Hippocampal formation (tissue), 2 donors: ENCODE results near the gene TRDN.
"Not testable (repeated sequence)": the region's sequence is repeated elsewhere in the genome, so short reads cannot be mapped to it uniquely, and the experiment has no call there.

Source experiments
- DNase-seq, 2 donors: peaks; one replicate each; lab custom pipeline; 2025; lab: John Stamatoyannopoulos, UW

TRDN gene

DNA sequence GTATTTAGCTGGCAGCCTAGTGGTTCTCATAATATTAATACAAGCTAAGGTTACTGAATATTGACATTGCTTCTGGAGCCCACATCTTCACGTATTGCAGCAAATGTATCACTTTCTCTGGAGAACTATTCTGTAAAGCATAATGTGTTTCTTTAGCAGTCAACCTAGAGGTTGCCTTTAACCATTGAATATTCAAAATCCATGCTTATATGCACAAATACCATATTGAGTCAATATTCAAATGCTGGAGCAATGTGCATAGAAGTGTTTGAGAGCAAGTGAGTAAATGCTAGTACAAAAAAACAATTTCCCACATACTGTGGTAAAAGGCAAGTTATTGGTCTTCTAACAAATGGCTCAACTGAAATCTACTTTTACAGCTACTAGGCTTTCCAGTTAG lies 231.8 kb downstream of the TRDN start:
- no peak for DNase-seq

DNA sequence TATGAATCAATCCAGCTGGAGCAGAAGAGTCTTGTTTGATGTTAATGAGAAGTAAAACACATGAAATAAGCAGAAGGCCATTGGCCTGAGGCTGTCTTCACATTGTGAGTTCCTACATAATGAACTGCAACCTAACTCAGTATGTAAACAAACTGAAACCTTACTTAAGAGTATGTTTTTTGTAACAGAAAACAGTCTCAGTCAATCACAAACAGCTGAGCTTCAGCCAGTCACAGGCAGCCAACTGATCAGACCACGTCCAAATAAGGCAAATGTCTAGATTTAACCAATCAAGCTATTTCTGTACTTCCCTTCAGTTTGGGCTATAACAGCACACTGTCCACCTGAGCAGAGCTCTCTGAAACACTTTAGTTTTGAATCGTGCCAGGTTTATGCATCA lies 234.7 kb downstream of the TRDN start:
- DNase-seq: no peak

DNA sequence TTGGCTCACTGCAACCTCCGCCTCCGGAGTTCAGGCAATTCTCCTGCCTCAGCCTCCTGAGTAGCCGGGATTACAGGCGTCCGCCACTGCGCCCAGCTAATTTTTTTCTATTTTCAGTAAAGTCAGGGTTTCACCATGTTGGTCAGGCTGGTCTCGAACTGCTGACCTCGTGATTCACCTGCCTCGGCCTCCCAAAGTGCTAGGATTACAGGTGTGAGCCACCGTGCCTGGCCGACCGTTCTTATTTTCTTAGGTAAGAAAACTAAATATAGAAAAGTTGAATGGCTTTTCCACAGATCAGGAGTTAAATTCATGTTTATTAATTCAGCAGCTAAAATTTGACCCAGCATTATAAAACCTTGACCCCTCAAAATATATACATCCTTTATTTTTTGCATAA lies 238.7 kb downstream of the TRDN start:
- DNase-seq: no peak

DNA sequence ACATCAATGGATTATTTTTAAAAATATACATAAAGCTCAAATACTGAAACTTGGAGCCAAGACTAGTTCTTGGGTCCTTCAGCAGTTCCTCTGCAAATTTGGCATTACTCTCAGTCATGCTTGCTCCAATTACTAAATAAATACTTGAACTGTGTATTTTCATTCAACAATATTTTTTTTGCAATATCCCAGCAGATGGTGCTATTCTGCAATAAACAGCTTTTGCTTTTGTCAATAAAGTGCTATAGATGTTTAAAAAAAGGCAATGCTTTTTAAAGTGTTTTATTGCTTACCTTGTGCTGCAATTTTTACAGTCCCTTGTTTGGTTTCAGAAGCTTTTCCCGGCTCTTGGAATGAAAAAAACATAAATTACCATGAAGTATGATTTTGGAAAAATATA lies 243.4 kb downstream of the TRDN start:
- no peak for DNase-seq

DNA sequence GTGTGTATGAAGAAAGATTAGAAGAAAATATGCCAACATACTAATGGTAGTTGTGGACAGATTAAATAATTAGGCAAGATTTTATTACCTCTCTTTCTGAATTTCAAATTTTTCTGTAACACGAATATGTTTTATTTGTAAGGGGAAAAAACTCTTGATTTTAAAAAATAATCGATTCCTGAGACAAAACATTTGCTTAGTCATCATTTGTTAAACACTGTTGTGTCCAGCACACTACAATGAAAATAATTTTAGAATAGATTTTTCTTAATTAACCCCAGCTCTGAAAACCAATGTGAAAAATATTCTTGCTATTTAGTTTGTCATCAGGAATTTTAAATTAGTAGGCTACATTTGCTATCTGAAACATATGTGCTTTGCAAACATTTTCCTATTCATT lies 253.0 kb downstream of the TRDN start:
- no peak for DNase-seq

DNA sequence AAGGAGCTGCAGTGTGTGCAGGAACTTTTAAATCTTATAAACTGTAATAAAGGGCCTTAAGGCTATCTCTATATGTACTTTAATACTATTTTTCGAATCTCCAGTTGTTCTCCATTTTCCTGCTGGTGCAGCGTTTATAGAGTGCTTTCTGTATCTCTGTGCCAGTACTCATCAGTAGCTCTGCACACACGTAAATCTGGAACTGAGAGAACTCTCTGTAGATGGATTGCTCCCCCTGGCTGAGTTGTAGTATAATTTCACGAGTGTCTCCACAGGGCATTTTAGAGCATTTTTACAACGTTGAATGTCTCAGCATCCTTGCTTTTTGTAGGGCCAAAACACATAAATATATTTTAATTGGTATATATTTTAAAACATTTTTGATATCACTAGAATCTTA lies 256.5 kb downstream of the TRDN start:
- DNase-seq: peak in 1 of 2 donors; percentile 77

DNA sequence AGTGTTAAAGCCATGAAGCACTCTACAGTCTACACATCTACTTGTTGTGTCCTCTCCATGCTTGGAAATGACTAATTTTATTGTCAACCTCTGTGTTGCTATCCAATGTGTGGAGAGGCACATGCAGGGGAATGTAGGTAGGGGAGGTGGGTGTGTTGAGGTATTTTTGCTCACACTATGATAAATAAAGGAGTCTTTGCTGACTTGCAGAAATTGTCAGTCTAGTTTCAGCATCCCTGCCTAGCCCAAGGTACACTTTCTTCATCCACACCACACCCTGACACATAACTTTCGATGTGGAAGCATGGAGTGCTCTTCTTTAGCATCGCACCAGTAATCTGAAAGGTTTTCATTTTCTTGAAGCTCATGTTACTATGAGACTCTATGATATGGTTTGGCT lies 264.0 kb downstream of the TRDN start:
- no peak for DNase-seq

DNA sequence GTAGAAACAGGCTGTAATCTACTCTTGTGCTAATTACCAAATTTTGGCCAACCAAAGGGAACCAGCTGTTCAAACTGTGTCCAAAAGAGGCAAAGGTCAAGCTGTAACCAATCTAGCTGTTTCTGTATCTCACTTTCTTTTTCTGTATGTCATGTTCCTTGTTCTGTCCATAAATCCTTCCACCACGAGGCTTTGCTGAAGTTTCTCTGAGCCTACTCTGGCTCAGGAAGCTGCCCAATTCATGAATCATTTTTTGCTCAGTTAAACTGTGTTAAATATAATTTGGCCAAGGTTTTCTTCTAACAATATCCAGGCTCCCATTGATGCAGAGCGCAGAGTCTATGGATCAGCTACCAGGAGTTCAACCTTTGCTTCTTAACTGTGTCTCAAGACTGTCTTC lies 272.8 kb downstream of the TRDN start:
- DNase-seq: no peak

DNA sequence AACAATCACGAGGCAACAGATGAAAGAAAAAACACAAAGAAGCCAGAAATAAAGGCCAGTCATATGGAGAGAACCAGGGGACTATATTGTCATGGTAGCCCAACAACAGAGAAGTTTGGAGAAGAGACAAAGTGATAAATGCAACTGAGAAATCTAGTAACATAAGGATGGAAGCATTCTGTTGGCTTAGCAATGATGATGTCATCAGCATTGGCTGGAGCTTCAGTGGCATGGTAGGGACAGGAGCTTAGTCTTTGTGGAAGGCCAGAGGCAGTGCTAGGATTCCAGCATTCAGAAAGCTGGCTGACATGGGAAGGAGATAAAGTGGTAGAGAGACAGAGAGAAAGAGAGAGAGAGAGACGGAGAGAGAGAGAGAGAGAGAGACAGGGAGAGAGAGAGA lies 276.4 kb downstream of the TRDN start:
- no peak for DNase-seq

DNA sequence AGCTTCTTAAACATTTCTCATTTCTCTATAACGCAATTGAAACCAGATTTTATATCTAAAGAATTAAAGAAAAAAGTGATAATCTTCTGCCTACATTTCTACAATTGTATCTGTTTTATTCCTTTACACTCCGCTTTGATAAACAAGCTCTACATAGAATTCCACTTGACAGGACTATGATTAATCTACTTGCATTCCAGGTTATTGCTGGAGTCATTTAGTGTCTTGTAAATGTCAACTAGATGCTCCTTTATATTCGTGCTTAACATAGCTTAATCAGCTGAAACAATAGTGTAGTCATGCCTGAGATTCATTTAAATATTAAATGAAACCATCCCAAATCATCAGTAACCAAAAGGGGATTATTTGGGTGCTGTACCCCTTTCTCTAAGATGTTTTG lies 284.0 kb downstream of the TRDN start:
- DNase-seq: no peak

DNA sequence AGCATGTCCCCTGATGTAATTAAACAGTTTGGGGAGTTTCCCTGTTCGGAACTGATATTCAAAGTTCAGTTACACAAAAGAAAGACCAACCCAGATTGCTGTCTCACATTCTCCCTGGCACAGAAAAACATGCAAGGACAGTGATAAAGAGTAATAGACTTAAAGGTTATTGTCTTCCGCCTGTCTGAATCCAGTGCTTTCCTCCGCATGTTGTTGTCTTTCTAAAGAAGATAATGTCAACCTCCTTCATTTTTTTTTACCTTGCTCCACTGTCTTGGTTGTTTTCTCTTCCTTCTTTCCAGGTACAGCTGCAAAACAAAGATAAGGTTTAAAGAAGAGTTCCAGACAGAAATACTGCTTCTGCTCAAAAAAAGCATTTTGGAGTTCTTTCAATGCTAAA lies 284.5 kb downstream of the TRDN start:
- no peak for DNase-seq

DNA sequence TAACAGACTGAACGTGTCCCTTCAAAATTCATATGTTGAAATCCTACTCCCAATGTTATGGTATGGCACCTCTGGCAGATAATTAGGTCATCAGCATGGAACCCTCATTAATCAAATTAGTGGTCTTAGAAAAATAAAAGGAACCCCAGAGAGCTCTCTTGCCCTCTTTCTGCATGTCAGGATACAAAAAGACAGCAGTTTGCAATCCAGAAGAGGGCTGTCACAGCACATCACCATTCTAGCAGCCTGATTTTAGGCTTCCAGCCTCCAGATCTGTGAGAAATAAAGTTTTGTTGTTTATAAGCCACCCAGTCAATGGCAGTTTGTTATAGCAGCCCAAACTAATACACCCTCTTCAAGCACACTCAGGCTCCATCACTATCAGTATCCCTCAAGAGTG lies 292.9 kb downstream of the TRDN start:
- DNase-seq: no peak

DNA sequence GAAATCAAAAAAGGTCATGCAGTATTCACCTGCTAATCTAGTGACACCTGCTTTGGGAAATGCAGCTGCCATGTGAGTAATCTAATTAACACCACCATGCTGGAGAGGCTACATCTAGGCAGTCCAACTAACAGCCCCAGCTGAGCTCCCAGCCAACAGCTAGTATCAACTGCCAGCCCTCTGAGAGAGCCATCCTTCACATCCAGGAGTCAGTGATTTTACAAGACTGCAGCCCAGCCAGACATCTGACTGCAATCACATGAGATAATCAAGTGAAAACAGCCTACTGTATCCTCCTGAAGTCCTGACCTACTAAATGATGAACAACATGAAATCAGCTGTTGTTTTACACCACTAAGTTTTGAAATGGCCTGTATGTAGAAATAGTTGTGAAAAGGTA lies 298.4 kb downstream of the TRDN start:
- DNase-seq: no peak

DNA sequence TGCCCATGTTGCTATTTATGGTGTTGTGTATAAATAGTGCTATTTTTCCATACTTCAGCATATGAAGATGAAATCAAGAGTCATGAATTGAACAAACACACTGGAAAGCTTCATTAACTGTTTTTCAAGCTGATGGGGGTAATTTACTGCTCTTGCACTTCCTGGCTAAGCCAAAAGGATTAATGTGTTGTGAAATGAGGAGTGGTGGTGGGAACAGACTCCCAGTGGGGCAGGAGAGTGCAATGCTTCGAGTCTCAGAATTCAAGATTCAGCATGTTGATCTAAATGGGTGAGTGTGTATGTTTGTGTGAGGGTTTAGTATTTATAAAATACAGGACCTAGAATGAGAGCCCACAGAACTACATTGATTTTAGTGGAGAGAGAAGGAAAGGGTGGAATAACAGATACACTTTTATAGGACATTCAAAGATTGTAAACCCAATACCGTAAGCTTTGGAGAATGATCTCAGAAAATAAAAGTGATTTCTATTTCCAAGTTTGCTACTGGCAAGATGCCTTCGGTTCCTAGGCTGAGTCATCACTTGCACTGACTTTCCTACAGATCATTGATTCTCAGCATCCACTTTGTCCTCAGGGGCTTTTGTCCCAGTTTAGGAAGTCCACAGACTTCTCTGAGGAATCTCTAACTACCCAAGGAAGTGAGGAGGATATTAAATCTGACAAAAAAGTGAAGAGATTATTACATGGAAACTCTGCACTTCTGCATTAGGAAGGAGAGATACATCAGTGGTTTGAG lies 303.6 kb downstream of the TRDN start:
- no peak for DNase-seq

DNA sequence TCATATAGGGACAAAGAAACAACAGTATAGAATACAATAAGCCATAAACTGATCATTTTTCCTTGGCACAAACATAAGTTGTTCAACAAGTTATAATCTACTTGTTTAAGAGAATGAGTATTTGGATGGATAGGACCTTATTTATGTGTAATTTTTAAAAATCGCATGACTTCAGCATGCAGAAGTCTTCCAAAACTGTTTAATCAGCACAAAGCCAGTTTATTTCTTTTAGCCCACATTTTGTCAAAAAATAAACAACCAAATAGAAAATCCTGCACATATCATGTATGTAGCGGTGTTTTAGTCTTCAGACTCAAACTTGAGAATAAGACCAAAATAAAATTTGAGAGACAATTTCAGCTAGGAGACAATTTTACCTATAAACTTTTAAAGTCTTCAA lies 304.7 kb downstream of the TRDN start:
- DNase-seq: no peak

DNA sequence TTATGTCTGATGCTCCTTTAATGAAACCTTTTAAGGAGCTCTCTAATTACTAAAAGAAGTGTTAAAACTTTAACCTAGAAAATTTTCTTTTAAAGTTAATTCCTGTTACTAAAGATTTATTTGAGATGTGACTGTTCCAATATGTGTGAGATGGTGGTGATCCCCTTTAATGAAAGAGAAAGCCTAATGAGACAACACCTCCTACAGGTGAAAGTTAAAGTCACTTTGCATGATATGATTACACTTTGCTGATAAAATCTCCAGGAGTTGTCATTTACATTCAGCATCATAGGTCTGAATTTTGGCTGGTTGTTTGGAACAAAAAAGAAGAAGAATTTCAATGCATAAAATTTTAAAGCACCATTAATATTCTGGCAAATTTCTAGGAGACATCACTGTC lies 307.4 kb downstream of the TRDN start:
- DNase-seq: no peak

DNA sequence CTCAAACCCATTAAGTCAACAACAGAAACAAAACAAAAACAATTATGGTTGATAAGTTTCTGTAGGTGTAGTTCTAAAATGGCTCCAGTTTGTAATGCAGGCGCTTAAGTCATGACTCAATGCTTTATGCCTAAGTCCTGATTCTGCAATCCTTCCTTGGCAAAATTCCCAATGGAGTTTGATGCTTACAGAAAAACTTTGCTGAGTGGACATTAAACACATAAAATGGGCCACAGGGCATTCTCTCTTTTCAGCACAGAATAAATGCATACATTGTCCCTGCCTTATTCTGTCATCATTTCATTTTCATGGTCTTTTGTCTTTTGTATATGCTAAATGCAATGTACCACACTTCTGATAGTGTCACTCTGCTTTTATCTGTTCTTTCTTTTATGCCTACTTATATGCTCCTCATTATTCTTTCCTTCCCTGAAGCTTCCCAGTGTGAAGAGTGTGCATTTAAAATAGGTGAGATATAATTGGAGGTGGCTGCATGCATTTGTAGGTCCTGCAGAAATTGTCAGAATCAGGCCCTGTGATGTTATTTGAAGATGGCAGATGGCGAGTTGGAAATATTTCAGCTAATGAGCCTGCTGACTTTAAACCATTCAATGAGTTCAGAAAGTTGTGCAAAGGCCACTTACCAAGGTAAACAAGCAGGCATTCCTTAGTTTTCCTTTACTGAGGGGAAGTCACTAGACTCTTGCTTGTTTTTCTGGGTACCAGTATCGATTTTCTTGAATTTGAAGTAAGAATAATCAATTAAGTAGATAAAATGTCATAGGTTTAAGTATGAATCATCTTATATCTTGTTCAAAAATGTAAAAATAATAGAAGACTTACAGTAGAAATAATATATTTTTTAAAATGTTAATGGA lies 313.1 kb downstream of the TRDN start:
- no peak for DNase-seq

DNA sequence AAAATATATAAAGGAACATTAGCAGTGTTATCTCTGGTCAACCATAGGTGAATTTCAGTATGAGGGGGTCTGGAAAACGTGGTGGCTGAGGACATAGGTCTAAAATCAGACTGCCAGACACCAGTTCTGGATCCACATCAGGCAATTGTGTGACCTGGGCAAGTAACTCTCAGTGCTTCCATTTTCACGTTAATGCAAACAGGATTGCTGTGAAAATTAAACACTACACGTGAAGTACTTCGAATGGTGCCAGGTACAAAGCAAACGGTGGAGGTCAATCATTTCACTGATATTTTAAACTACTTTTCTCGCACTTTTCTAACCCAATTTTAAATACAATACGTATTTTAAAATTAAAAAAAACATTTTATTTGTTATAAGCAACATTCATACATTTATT lies 315.7 kb downstream of the TRDN start:
- no peak for DNase-seq

DNA sequence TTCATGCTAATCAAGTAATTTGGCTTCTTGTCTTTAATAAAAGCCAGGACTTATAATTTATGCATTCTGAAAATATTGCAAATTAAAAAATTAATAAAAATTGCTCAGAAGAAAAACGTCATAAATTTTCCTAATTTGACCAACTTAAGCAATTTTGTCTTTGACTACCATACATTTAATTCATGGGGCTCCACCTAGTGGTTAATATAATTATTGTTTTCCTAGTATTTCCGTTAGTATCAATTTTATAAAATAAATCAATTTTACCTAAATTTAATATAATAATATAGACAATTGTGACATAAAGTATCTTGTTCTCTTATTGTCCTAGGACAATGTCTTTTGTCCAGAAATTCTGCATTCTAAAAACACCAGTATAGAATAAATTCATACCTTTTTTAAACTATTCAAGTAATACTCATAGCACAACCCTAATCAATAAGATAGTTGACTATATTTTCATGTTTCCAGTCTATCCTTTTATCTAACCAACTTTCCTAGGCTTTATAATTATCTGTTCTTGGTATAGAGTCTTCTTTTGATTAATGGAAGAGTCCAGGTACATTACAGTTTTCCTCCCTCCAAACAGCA lies 319.9 kb downstream of the TRDN start:
- peak in 1 of 2 donors; percentile 41 for DNase-seq

DNA sequence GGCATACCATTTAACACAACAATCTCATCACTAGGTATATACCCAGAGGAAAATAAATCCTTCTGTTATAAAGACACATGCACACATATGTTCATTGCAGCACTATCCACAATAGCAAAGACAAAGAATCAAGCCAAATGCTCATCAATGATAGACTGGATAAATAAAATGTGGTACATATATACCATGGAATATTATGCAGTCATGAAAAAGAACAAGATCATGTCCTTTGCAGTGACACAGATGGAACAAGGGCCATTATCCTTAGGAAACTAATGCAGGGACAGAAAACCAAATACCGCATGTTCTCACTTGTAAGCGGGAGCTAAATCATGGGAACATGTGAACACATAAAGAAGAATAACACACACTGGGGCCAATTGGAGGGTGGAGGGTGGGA lies 322.3 kb downstream of the TRDN start:
- not testable (repeated sequence) for DNase-seq

DNA sequence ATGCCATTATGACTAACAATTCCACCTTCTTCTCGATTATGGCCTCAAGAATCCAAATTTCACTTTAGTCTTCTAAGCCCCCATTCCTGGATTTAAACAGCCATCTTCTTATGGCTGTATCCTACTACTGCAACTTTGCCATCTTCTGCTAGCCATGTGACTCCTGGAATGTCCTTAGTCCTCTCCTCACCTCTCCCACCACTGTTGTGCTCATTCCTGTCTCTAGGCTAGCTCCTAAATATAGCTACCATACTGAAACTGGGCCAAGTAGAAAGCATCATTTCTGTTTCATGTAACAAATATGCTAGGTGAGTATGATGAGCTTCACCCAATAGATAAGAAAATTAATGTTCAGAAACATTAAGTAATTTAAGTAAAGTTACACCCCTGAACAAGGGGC lies 327.6 kb downstream of the TRDN start:
- DNase-seq: no peak

DNA sequence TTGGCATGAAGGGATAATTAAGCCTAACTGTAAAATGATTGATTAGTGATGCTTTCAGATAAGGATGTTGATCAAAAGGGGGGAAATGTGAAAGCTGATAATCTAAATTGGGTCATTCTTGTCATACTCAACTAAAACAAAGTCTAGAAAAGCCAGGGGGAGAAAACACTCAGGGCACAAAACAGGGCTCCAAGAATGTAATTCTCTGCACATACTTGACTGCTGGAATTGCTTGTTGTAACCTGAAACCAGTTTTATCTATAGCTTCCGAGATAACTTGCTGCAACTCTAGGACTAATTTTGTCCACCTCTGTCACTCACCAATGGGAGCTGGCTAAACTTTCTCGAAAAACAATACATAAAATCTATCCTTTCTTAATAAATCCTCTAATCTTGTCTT lies 330.4 kb downstream of the TRDN start:
- DNase-seq: no peak

DNA sequence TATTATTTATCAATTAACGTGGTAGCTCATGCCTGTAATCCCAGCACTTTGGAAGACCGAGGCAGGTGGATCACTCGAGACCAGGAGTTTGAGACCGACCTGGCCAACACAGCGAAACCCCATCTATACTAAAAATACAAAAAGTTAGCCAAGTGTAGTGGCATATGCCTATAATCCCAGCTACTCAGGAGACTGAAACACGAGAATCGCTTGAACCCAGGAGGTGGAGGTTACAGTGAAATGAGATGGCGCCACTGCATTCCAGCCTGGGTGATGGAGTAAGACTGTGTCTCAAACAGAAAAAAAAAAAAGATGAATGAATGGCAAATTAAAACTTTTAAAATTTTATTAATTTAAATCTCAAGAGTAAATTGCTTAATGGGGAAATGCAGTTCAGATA lies 341.1 kb downstream of the TRDN start:
- DNase-seq: no peak
